Measurements from ENCODE around the gene FNTB. TPM values are rescaled to one million over a fixed set of nuclear protein-coding genes. Genes with fewer than 3 reads are reported as not detected.

The FNTB gene
- total and polyA plus RNA-seq, 5 donors from 2014 or later: 6.3 to 15.5 (median 7.9) TPM

GRCh38 chr14:64943556-64943955 lies 43.1 kb upstream of the FNTB start:
- Mint-ChIP-seq H3K9me3 (no peaks in the 10 kb centered on the region), H3K27me3 (no peaks in the 10 kb centered on the region), H3K27ac (peak overlapping the region; percentile 62 to 82 (median 78)), H3K36me3 (peaks cover 46% of the 10 kb centered on the region), H3K4me1 (peaks cover 15 to 65% (median 31%) of the 10 kb centered on the region in 4 donors), H3K4me3 (no peak overlapping the region)
- no peaks in the 10 kb centered on the region for H3K9me3 ChIP-seq (ENCODE audit: control insufficient read depth in 2 of 2, low read length in 2 of 2)
- no peaks in the 10 kb centered on the region for H3K27me3 ChIP-seq (ENCODE audit: control insufficient read depth, insufficient read depth, low read length)
- DNase-seq: no peak
- H3K36me3 ChIP-seq (ENCODE audit: control insufficient read depth, insufficient read depth, low read length): peaks cover 53% of the 10 kb centered on the region
- H3K4me1 ChIP-seq (ENCODE audit: control insufficient read depth, insufficient read depth, low read length, poor library complexity, severe bottlenecking): no peaks in the 10 kb centered on the region
- no peak overlapping the region for H3K4me3 ChIP-seq (ENCODE audit: low read depth, low read length)
- no peak overlapping the region for H3K27ac ChIP-seq (ENCODE audit: insufficient read depth, low read length, poor library complexity, severe bottlenecking)
- ATAC-seq (ENCODE audit: low read depth in 2 of 2): no peak

GRCh38 chr14:64944041-64944440 lies 42.7 kb upstream of the FNTB start:
- H3K27me3 Mint-ChIP-seq: no peaks in the 10 kb centered on the region
- H3K4me1 Mint-ChIP-seq: peaks cover 14 to 64% (median 28%) of the 10 kb centered on the region in 4 donors
- Histone ChIP-seq H3K4me3 (ENCODE audit: low read depth, low read length) (no peak overlapping the region), H3K36me3 (ENCODE audit: control insufficient read depth, insufficient read depth, low read length) (peaks cover 54% of the 10 kb centered on the region), H3K9me3 (ENCODE audit: control insufficient read depth in 2 of 2, low read length in 2 of 2) (no peaks in the 10 kb centered on the region), H3K4me1 (ENCODE audit: control insufficient read depth, insufficient read depth, low read length, poor library complexity, severe bottlenecking) (no peaks in the 10 kb centered on the region), H3K27ac (ENCODE audit: insufficient read depth, low read length, poor library complexity, severe bottlenecking) (no peak overlapping the region), H3K27me3 (ENCODE audit: control insufficient read depth, insufficient read depth, low read length) (no peaks in the 10 kb centered on the region)
- DNase-seq (no peak), ATAC-seq (ENCODE audit: low read depth in 2 of 2) (no peak)
- no peak overlapping the region for H3K4me3 Mint-ChIP-seq
- peaks cover 51% of the 10 kb centered on the region for H3K36me3 Mint-ChIP-seq
- H3K27ac Mint-ChIP-seq: peak overlapping the region; percentile 2 to 78 (median 62)
- no peaks in the 10 kb centered on the region for H3K9me3 Mint-ChIP-seq

GRCh38 chr14:64944861-64945260 lies 41.8 kb upstream of the FNTB start:
- DNase-seq (no peak), ATAC-seq (ENCODE audit: low read depth in 2 of 2) (no peak)
- Mint-ChIP-seq H3K27ac (peak overlapping the region in 1 of 3 donors; percentile 46), H3K4me3 (no peak overlapping the region), H3K27me3 (no peaks in the 10 kb centered on the region), H3K36me3 (peaks cover 52% of the 10 kb centered on the region), H3K9me3 (no peaks in the 10 kb centered on the region), H3K4me1 (peaks cover 14 to 57% (median 25%) of the 10 kb centered on the region in 4 donors)
- Histone ChIP-seq H3K4me3 (ENCODE audit: low read depth, low read length) (no peak overlapping the region), H3K9me3 (ENCODE audit: control insufficient read depth in 2 of 2, low read length in 2 of 2) (no peaks in the 10 kb centered on the region), H3K36me3 (ENCODE audit: control insufficient read depth, insufficient read depth, low read length) (peaks cover 51% of the 10 kb centered on the region), H3K4me1 (ENCODE audit: control insufficient read depth, insufficient read depth, low read length, poor library complexity, severe bottlenecking) (no peaks in the 10 kb centered on the region), H3K27me3 (ENCODE audit: control insufficient read depth, insufficient read depth, low read length) (no peaks in the 10 kb centered on the region), H3K27ac (ENCODE audit: insufficient read depth, low read length, poor library complexity, severe bottlenecking) (no peak overlapping the region)

- H3K4me3 ChIP-seq (ENCODE audit: low read depth, low read length): no peak overlapping the region
- Mint-ChIP-seq H3K36me3 (peaks cover 58% of the 10 kb centered on the region), H3K9me3 (no peaks in the 10 kb centered on the region), H3K27ac (peak overlapping the region in 2 of 3 donors; percentile 17 to 48), H3K4me3 (no peak overlapping the region), H3K4me1 (peaks cover 9 to 50% (median 20%) of the 10 kb centered on the region in 4 donors), H3K27me3 (no peaks in the 10 kb centered on the region)
- peaks cover 45% of the 10 kb centered on the region for H3K36me3 ChIP-seq (ENCODE audit: control insufficient read depth, insufficient read depth, low read length)
- no peak overlapping the region for H3K27ac ChIP-seq (ENCODE audit: insufficient read depth, low read length, poor library complexity, severe bottlenecking)
- ATAC-seq (ENCODE audit: low read depth in 2 of 2) (no peak), DNase-seq (no peak)
- H3K4me1 ChIP-seq (ENCODE audit: control insufficient read depth, insufficient read depth, low read length, poor library complexity, severe bottlenecking): no peaks in the 10 kb centered on the region
- no peaks in the 10 kb centered on the region for H3K9me3 ChIP-seq (ENCODE audit: control insufficient read depth in 2 of 2, low read length in 2 of 2)
- H3K27me3 ChIP-seq (ENCODE audit: control insufficient read depth, insufficient read depth, low read length): no peaks in the 10 kb centered on the region
Measured at GRCh38 chr14:64945431-64946178, 41.1 kb upstream of the FNTB start.

- Mint-ChIP-seq H3K27me3 (no peaks in the 10 kb centered on the region), H3K4me1 (peaks cover 9 to 45% (median 18%) of the 10 kb centered on the region in 4 donors), H3K27ac (peak overlapping the region in 1 of 3 donors; percentile 54), H3K4me3 (no peak overlapping the region), H3K9me3 (peaks cover 0 to 1% (median 0%) of the 10 kb centered on the region in 7 donors), H3K36me3 (peaks cover 60% of the 10 kb centered on the region)
- H3K4me1 ChIP-seq (ENCODE audit: control insufficient read depth, insufficient read depth, low read length, poor library complexity, severe bottlenecking): no peaks in the 10 kb centered on the region
- H3K27ac ChIP-seq (ENCODE audit: insufficient read depth, low read length, poor library complexity, severe bottlenecking): no peak overlapping the region
- H3K36me3 ChIP-seq (ENCODE audit: control insufficient read depth, insufficient read depth, low read length): peaks cover 40% of the 10 kb centered on the region
- no peaks in the 10 kb centered on the region for H3K27me3 ChIP-seq (ENCODE audit: control insufficient read depth, insufficient read depth, low read length)
- no peak overlapping the region for H3K4me3 ChIP-seq (ENCODE audit: low read depth, low read length)
- DNase-seq (no peak), ATAC-seq (ENCODE audit: low read depth in 2 of 2) (no peak)
- H3K9me3 ChIP-seq (ENCODE audit: control insufficient read depth in 2 of 2, low read length in 2 of 2): no peaks in the 10 kb centered on the region
Measured at GRCh38 chr14:64946310-64947045, 40.2 kb upstream of the FNTB start.

- DNase-seq (no peak), ATAC-seq (ENCODE audit: low read depth in 2 of 2) (no peak)
- Mint-ChIP-seq H3K36me3 (peaks cover 62% of the 10 kb centered on the region), H3K27ac (peak overlapping the region in 2 of 3 donors; percentile 31 to 54), H3K9me3 (peaks cover 0 to 2% (median 0%) of the 10 kb centered on the region in 7 donors), H3K4me3 (no peak overlapping the region), H3K27me3 (no peaks in the 10 kb centered on the region), H3K4me1 (peaks cover 5 to 47% (median 16%) of the 10 kb centered on the region in 4 donors)
- no peaks in the 10 kb centered on the region for H3K27me3 ChIP-seq (ENCODE audit: control insufficient read depth, insufficient read depth, low read length)
- H3K4me1 ChIP-seq (ENCODE audit: control insufficient read depth, insufficient read depth, low read length, poor library complexity, severe bottlenecking): no peaks in the 10 kb centered on the region
- no peak overlapping the region for H3K27ac ChIP-seq (ENCODE audit: insufficient read depth, low read length, poor library complexity, severe bottlenecking)
- H3K9me3 ChIP-seq (ENCODE audit: control insufficient read depth in 2 of 2, low read length in 2 of 2): no peaks in the 10 kb centered on the region
- no peak overlapping the region for H3K4me3 ChIP-seq (ENCODE audit: low read depth, low read length)
- peaks cover 31% of the 10 kb centered on the region for H3K36me3 ChIP-seq (ENCODE audit: control insufficient read depth, insufficient read depth, low read length)
Measured at GRCh38 chr14:64947710-64948611, 38.7 kb upstream of the FNTB start.

GRCh38 chr14:64948612-64949210 lies 38.0 kb upstream of the FNTB start:
- peak overlapping the region in 1 of 4 donors; percentile 76 for H3K4me3 Mint-ChIP-seq
- no peaks in the 10 kb centered on the region for H3K4me1 ChIP-seq (ENCODE audit: control insufficient read depth, insufficient read depth, low read length, poor library complexity, severe bottlenecking)
- H3K27ac Mint-ChIP-seq: no peak overlapping the region
- ATAC-seq (ENCODE audit: low read depth in 2 of 2) (no peak), DNase-seq (no peak)
- no peaks in the 10 kb centered on the region for H3K27me3 Mint-ChIP-seq
- no peak overlapping the region for H3K27ac ChIP-seq (ENCODE audit: insufficient read depth, low read length, poor library complexity, severe bottlenecking)
- no peaks in the 10 kb centered on the region for H3K9me3 ChIP-seq (ENCODE audit: control insufficient read depth in 2 of 2, low read length in 2 of 2)
- no peaks in the 10 kb centered on the region for H3K27me3 ChIP-seq (ENCODE audit: control insufficient read depth, insufficient read depth, low read length)
- H3K36me3 ChIP-seq (ENCODE audit: control insufficient read depth, insufficient read depth, low read length): peaks cover 31% of the 10 kb centered on the region
- peaks cover 0 to 2% (median 0%) of the 10 kb centered on the region in 7 donors for H3K9me3 Mint-ChIP-seq
- no peak overlapping the region for H3K4me3 ChIP-seq (ENCODE audit: low read depth, low read length)
- peaks cover 61% of the 10 kb centered on the region for H3K36me3 Mint-ChIP-seq
- peaks cover 5 to 41% (median 17%) of the 10 kb centered on the region in 4 donors for H3K4me1 Mint-ChIP-seq

Data from CD4-positive, CD25-positive, alpha-beta regulatory T cell (primary cell).